COLO668 (cell line): ENCODE data around the gene TSTD2.
A peak's percentile ranks its signal among the peaks of the same experiment; 100 is the strongest.

Source experiments
- DNase-seq: peaks from one replicate; lab custom pipeline; 2025; ENCODE audit not compliant: unreplicated experiment; lab: John Stamatoyannopoulos, UW

TSTD2 gene

GRCh38 chr9:97632985-97633858 is at the start of gene TSTD2, which contains the start of gene NCBP1:
TSTD2 (minus strand) TSS chr9:97633368; CDS start chr9:97627562, 5,806 bp downstream.
NCBP1 (plus strand) TSS chr9:97633821; CDS start chr9:97633882, 61 bp downstream.
- peak; percentile 99 for DNase-seq

GRCh38 chr9:97682242-97682641 is 49.1 kb upstream of the TSTD2 start:
- DNase-seq: no peak

GRCh38 chr9:97675655-97676054 is 42.5 kb upstream of the TSTD2 start:
- DNase-seq: no peak

- DNase-seq: no peak
Measured at GRCh38 chr9:97673922-97674321, 40.8 kb upstream of the TSTD2 start.

GRCh38 chr9:97672403-97672802 is 39.2 kb upstream of the TSTD2 start:
- DNase-seq: no peak

GRCh38 chr9:97670586-97670985 is 37.4 kb upstream of the TSTD2 start:
- DNase-seq: no peak

GRCh38 chr9:97668485-97668884 is 35.3 kb upstream of the TSTD2 start:
- DNase-seq: no peak

GRCh38 chr9:97666907-97667686 is 33.9 kb upstream of the TSTD2 start:
- DNase-seq: no peak

GRCh38 chr9:97665742-97666141 is 32.6 kb upstream of the TSTD2 start:
- no peak for DNase-seq

- no peak for DNase-seq
Measured at GRCh38 chr9:97660847-97661246, 27.7 kb upstream of the TSTD2 start.

GRCh38 chr9:97660340-97660739 is 27.2 kb upstream of the TSTD2 start:
- DNase-seq: no peak

GRCh38 chr9:97659771-97660170 is 26.6 kb upstream of the TSTD2 start:
- DNase-seq: no peak

- no peak for DNase-seq
Measured at GRCh38 chr9:97658707-97659106, 25.5 kb upstream of the TSTD2 start.

- no peak for DNase-seq
Measured at GRCh38 chr9:97651646-97652045, 18.5 kb upstream of the TSTD2 start.

GRCh38 chr9:97647996-97648395 is 14.8 kb upstream of the TSTD2 start:
- no peak for DNase-seq

GRCh38 chr9:97645720-97646119 is 12.6 kb upstream of the TSTD2 start:
- no peak for DNase-seq

- DNase-seq: peak; percentile 35
Measured at GRCh38 chr9:97640325-97640724, 7.2 kb upstream of the TSTD2 start.

- DNase-seq: no peak
Measured at GRCh38 chr9:97638666-97639065, 5.5 kb upstream of the TSTD2 start.

GRCh38 chr9:97636903-97637302 is 3.7 kb upstream of the TSTD2 start:
- no peak for DNase-seq

GRCh38 chr9:97635026-97635425 is 1.9 kb upstream of the TSTD2 start:
- no peak for DNase-seq

GRCh38 chr9:97633859-97634490 is 807 bp upstream of the TSTD2 start:
- DNase-seq: no peak
